B cell (primary cell): ENCODE results near the gene ADGRL4.

Experiments
- EZH2 ChIP-seq: IDR thresholded peaks from 2 replicates; pipeline ENCODE4 v1.6.1; 2012; ENCODE audit warnings: borderline replicate concordance, low read depth, mild to moderate bottlenecking, moderate library complexity, low read length; ENCODE audit not compliant: insufficient read depth, poor library complexity, severe bottlenecking
- TF ChIP-seq, protein P1 (sequence below): fragments of 200-600 bp; IDR thresholded peaks from one replicate; pipeline ENCODE4 v1.8.0; 2022; ENCODE audit warnings: antibody characterized with exemption, mild to moderate bottlenecking

DNA sequence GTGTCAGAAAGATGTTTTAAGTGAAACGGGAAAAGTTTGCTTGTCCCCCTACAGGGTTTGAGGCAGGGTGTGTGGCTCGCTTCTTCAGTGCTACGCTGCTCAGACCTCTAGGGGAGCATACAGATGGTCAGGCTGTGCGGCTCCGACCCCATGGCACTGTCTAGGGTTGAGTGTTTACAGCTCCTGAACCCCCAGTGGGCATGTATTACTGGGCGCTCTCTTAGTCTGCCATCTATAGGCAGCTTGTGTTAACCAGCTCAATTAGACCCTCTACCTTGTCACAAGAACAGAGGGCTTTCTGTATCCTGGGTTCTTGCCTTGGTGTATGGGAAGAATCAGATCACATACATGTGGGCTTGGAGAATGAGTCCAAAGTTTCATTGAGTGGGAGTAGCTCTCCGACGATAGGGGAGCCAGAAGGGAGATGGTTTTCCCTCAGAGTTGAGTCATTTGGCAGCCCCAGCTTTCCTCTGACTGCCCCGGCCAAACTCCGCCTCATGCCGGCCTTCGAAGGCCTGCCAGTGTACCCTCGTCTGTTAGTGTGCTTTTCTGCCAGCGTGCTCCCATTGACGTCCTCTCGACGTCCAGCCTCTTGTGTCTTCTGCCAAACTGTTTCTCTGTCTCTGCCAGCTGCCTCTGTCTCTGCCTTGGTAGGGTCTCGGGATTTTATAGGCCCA is 38.6 kb upstream of the ADGRL4 start:
- TF ChIP-seq, protein P1, sequence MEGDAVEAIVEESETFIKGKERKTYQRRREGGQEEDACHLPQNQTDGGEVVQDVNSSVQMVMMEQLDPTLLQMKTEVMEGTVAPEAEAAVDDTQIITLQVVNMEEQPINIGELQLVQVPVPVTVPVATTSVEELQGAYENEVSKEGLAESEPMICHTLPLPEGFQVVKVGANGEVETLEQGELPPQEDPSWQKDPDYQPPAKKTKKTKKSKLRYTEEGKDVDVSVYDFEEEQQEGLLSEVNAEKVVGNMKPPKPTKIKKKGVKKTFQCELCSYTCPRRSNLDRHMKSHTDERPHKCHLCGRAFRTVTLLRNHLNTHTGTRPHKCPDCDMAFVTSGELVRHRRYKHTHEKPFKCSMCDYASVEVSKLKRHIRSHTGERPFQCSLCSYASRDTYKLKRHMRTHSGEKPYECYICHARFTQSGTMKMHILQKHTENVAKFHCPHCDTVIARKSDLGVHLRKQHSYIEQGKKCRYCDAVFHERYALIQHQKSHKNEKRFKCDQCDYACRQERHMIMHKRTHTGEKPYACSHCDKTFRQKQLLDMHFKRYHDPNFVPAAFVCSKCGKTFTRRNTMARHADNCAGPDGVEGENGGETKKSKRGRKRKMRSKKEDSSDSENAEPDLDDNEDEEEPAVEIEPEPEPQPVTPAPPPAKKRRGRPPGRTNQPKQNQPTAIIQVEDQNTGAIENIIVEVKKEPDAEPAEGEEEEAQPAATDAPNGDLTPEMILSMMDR: no peak
- no peak for TF ChIP-seq EZH2
